ENCODE data around the gene NOTUM.
A peak's percentile ranks its signal among the peaks of the same experiment; 100 is the strongest.

The NOTUM gene

GRCh38 chr17:81941484-81942166, 19.4 kb downstream of the NOTUM start:
- DNase-seq (ENCODE audit: insufficient read length, low spot score) (no peak), FAIRE-seq (no peak)

GRCh38 chr17:81940538-81941483, 20.2 kb downstream of the NOTUM start:
- no peak for DNase-seq (ENCODE audit: insufficient read length, low spot score)
- FAIRE-seq, result no peak

DNA sequence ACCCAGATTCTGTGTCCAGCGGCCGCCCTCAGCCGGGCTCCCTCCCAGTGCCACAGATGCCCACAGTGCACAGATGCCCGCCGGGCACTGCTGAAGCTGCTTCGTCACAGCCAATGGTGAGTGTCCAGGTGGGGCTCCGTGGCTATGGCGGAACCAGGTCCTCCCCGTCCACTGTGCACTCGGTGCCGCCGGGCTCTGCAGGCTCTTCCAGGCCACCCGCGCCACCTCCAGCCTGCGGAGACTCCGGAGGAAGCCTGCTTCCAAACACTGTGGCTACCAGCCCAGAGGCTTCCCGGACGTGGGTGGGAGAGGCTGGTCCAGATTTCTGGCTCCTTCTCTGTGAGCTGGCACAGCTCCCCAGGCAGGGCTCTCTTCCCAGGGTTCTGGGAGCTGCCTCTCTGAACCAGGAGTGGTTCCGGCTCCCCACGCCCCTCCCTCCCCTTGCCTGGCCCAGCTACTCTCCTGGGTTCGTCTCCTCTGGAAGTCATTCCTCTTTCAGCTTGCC, 21.1 kb downstream of the NOTUM start:
- DNase-seq (ENCODE audit: insufficient read length, low spot score) (no peak), FAIRE-seq (no peak)

DNA sequence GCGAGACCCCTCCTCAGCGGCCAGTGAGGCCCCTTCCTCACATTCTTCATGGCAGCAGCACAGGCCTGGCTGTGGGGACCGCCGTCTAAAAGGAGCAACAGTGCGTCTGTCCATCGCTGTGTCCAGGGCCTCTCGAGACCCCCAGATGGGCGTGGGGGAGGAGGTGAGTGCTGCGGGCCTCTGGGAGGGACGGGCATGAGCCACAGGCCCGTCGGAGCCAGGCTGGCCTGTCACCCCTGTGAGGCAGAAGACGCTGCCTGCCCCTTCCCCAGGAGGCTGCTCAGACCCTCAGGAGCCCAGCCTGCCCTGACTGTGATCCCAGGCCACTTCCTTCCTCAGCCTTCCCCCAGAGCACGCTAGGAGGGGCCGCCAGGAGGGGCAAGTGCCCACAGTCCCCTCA, 21.8 kb downstream of the NOTUM start:
- no peak for DNase-seq (ENCODE audit: insufficient read length, low spot score)

GRCh38 chr17:81935709-81936084, 25.3 kb downstream of the NOTUM start:
- DNase-seq (ENCODE audit: insufficient read length, low spot score) (no peak), FAIRE-seq (no peak)

More for the DNA sequence above, 21.8 kb downstream of the NOTUM start:
- no peak for FAIRE-seq

DNA sequence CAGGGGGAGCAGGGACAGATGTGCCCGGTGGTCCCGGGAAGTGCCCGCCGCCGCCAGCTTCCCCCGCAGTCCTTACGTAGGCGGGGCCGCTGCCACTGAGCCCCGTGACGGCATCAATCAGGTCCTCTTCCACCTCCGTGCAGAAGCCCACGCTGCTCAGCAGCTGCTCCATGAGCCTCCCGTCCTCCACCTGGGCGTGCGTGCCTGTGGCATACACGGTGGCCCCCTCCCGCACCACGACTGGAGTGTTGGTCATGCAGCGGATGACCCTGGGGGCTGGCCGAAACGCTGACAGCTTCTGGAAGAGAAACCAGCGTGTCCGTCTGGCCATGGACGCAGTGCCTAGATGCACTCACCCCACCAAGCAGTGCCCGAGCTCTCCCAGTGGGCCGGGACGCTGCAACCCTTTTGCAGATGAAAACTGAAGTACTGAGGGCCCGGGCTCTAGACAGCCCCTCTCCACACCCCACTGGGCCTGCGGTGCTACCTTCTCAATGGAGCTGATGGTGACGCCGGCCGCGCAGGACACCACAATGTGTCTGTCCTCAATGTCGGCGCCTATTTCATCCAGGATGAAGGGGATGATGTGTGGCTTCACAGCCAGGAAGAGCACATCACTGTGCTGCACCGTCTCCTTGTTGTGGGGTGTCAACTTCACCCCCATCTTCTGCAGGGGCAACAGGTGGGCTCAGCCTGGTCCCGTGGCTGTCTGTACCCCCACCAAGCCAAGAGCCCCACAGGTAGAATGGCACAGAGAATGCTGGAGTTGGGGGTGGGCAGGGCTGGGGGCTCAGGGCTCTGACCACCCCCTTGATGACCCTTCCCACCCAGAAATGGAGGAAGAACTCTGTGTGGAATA, 25.9 kb downstream of the NOTUM start:
- no peak for FAIRE-seq

DNA sequence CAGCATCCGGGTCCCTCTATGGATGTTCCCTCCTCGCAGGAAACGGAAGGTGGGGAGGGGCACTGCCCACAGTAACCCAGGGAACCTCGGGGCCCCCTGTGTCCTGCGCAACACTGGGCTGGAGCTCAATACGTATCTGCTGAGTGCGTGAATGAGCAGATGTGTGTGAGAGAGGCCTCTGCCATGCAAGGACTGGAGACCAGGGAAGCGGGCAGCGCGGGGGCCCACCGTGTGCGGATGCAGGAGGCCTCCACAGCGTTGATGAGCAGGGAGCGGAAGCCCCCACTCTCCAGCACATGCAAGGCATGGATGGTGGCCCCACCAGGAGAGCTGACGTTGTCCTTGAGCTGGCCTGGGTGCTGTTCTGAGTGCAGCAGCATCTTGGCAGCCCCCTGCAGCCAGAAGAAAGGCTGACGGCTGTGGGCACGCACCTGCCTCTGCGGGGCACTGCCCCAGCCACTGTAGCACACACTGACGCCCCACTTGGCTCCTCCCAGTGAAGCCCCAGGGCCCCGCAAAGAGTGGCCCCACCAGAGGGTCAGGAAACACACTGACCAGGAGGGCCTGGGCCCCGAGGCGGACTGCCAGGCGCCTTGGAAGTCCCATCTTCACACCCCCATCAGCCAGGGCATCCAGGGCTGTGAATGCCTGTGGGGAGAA, 26.8 kb downstream of the NOTUM start:
- FAIRE-seq (no peak), DNase-seq (ENCODE audit: insufficient read length, low spot score) (no peak)

More for the DNA sequence above, 25.9 kb downstream of the NOTUM start:
- no peak for DNase-seq (ENCODE audit: insufficient read length, low spot score)

GRCh38 chr17:81933178-81933699, 27.7 kb downstream of the NOTUM start:
- FAIRE-seq, result no peak

DNA sequence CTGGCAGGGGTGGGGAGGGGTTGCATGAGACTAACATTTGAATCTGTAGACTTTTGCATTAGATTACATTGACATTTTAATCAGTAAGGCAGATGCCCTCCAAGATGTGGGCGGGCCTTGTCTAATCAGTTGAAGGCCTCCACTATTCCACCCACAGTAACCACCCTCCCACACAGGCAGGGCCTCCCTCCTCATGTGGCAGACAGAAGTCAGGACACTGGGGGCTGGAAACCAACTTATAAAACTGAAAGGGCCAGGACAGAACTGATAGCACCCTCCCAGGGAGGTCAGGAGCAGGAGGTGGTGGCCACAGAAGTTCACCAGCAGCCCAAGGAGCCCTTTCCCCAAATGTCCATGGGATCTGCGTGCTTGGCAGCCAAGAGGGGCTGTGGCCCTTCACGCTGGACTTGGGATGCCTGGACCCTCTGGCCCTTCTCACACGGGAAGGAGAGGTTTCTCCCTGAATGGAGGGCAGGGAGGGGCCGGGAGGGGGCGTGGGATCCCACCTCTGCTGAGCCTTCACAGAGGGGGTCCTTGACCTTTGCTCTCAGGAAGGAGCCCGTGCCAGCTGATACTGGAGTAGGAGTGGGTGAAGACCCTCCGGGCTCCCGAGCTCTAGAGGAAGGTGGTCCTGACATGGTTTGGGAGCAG, 28.5 kb downstream of the NOTUM start:
- no peak for DNase-seq (ENCODE audit: insufficient read length, low spot score)
- FAIRE-seq, result no peak

More at GRCh38 chr17:81933178-81933699, 27.7 kb downstream of the NOTUM start:
- no peak for DNase-seq (ENCODE audit: insufficient read length, low spot score)

GRCh38 chr17:81931557-81932332, 29.2 kb downstream of the NOTUM start:
- FAIRE-seq (no peak), DNase-seq (ENCODE audit: insufficient read length, low spot score) (no peak)

- DNase-seq (ENCODE audit: insufficient read length, low spot score), result no peak
- FAIRE-seq, result no peak
Measured at GRCh38 chr17:81931189-81931556, 29.8 kb downstream of the NOTUM start.

- DNase-seq (ENCODE audit: insufficient read length, low spot score) (no peak), FAIRE-seq (no peak)
Measured at GRCh38 chr17:81930142-81931125, 30.6 kb downstream of the NOTUM start.

- no peak for FAIRE-seq
Measured at GRCh38 chr17:81929253-81930141, 31.5 kb downstream of the NOTUM start.

DNA sequence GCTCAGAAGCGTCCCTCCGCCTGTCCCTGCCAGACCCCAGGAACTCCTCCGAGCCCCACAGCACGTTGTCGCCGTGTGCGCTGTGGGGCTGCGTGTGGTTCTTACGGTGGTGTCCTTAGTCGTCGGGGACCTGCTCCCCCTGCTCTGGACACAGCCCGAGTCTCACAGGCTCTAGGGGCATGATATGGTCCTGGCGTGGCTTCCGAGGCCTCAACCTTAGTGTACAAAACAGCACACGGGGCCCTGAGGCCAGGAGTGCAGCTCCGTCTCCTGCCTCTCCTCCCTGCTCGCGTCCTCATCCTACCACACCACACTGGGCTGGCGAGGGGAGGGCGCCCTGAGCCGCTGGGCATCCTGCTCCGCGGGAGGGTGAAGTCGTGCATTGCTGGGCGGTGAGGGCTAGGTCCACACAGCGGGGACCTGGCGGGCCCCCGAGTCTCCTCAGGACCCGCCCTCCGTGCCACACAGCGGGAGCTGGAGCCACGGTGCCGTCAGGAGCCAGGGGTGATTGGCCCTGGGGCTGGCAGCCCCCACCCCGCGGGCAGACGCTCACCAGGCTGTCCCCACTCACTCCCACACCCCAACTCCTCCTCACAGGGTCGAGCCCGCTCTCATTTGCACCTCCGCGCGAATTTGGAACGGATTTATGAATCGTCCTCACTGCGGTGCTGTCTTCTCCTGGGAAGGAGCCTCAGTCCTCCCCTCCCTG, 32.3 kb downstream of the NOTUM start:
- FAIRE-seq, result peak; percentile 33
- no peak for DNase-seq (ENCODE audit: insufficient read length, low spot score)

More at GRCh38 chr17:81929253-81930141, 31.5 kb downstream of the NOTUM start:
- DNase-seq (ENCODE audit: insufficient read length, low spot score), result no peak

DNA sequence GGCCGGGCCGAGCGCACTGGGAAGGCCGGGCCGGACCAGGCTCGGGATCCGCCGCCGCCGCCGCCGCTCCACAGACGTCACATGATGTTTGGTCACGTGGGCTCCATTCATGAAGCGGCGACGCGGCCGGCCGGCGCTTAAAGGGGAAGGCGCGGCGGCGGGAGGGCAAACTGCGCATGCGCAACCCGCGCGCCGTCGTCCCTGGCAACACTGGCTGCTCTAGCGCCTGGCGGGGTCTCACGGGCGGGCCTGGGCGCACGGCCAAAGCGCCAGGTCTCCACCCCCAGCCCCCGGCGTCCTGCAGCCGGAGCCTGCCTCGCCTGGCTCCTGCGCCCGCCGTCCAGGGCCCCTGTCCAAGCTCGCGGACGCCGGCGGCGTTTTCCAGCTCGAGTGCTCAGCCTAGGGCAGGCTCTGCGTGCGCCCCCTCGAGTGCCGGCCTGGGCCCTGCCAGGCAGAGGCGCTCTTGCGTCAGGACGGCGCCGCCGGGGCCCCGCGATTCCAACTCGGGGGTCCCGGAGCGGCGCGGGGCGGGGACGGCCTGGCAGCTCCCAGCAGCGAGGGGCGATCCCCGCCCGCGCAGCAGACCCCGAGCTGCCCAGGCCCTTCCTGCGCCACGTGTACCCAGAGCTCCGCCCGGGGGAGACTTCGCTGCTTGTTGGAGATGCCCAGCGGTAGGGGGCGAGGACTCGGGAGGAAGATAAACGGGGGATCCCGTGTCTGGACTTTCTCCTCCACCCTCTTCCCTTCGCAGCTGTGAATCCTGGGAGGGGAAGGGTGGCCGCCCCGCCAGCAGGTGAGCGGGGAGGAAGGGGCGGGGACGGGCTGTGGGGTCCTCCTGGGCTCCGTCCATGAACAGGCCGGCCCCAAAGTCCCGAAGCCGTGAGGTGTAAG, 33.1 kb downstream of the NOTUM start, which contains the start of gene MAFG:
TSS of gene MAFG (minus strand) at position 83 of the 891 bp plus-strand sequence. CDS start 4,550 bp downstream, outside the sequence.
- peak; percentile 100 for DNase-seq (ENCODE audit: insufficient read length, low spot score)
- FAIRE-seq, result peak; percentile 83
